Suprapubic skin (tissue), 4 donors: Measurements from ENCODE around the gene M6PR.

Experiments
- CTCF ChIP-seq, 2 donors: fragments of 200-600 bp in 1 of 2; fragments of 450-650 bp in 1 of 2; sonication (generic) in 1 of 2; IDR thresholded peaks; one replicate each; pipeline ENCODE4 v1.5.1; 2016 to 2019; ENCODE audit warnings: antibody characterized with exemption in 2 of 2, mild to moderate bottlenecking in 1 of 2, moderate library complexity in 1 of 2
- EP300 ChIP-seq: sonication (generic); formaldehyde crosslinking; IDR thresholded peaks from one replicate; pipeline ENCODE4 v1.6.1; 2017; ENCODE audit warnings: antibody characterized with exemption
- POLR2A ChIP-seq, 2 donors: fragments of 450-650 bp; IDR thresholded peaks; one replicate each; pipeline ENCODE4 v1.6.1; 2017; ENCODE audit warnings: antibody characterized with exemption in 2 of 2, mild to moderate bottlenecking in 2 of 2, moderate library complexity in 2 of 2
- POLR2AphosphoS5 ChIP-seq, 3 donors: sonication (generic); formaldehyde crosslinking; IDR thresholded peaks; one replicate each; pipeline ENCODE4 v1.6.1; 2017; ENCODE audit warnings: antibody characterized with exemption in 3 of 3

DNA sequence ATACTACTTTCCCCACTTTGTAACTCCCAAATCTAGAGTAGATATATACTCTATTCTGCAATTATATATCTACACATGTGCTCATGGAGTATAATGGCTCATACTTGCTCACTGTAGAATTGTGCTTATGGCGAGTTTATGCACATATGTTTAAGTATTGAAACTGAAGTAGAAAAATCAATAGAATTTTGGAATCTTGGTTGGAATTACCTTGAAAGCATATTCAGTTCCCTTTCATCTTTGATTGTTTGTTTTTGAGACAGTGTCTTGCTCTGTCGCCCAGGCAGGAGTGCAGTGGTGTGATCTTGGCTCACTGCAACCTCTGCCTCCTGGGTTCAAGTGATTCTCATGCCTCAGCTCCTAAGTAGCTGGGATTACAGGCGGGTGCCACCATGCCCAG lies 44.4 kb upstream of the M6PR start:
- no peak for TF ChIP-seq CTCF (IDR thresholded peaks at IDR 0.05)
- no peak for TF ChIP-seq POLR2AphosphoS5 (IDR thresholded peaks at IDR 0.05)
- TF ChIP-seq EP300 = no peak
- TF ChIP-seq POLR2A (IDR thresholded peaks at IDR 0.05) = no peak
